Caco-2 (cell line): ENCODE data around the gene PEX6. TPM values are rescaled to one million over a fixed set of nuclear protein-coding genes. Genes with fewer than 3 reads are reported as not detected.
A peak's percentile ranks its signal among the peaks of the same experiment; 100 is the strongest.

Source experiments
- BruUV-seq: library from RNA; stranded (reverse); fragments of 400-500 nt; replicated peaks from 2 replicates; lab custom pipeline; 2021; lab: Mats Ljungman, UMichigan
- CTCF ChIA-PET: fragments of 300-600 bp; sonication (Branson Sonifier 250); formaldehyde crosslinking; loops from one replicate; lab custom pipeline; 2022; ENCODE audit warnings: antibody characterized with exemption; lab: Charles Lee
- POLR2A ChIA-PET: fragments of 300-600 bp; sonication (Branson Sonifier 250); formaldehyde crosslinking; loops from one replicate; lab custom pipeline; 2022; ENCODE audit warnings: antibody characterized with exemption; lab: Charles Lee
- DNase-seq, 2 experiments: peaks; one replicate each; pipeline versions ENCODE4 v3.0.0 to v3.0.0-alpha.2; 2020 to 2022
- H3K27me3 ChIP-seq: replicated peaks from 2 replicates; pipeline ENCODE4 v1.6.0; 2011; ENCODE audit warnings: low read length; ENCODE audit not compliant: control insufficient read depth, insufficient read depth
- H3K36me3 ChIP-seq: 2 replicates; pipeline ENCODE4 v1.5.1; 2011; ENCODE audit warnings: low read length; ENCODE audit not compliant: control insufficient read depth, insufficient read depth
- H3K4me1 ChIP-seq: fragments of 250-450 bp; sonication (Bioruptor Pico); 2 replicates; pipeline ENCODE4 v1.5.1; 2020; ENCODE audit warnings: mild to moderate bottlenecking
- H3K4me3 ChIP-seq: 2 replicates; pipeline ENCODE4 v1.5.1; 2011; ENCODE audit warnings: low read depth, mild to moderate bottlenecking, control low read depth, low read length
- H3K9me3 ChIP-seq: fragments of 250-450 bp; sonication (Bioruptor Pico); 2 replicates; pipeline ENCODE4 v1.5.1; 2020; ENCODE audit warnings: mild to moderate bottlenecking, moderate library complexity
- H3K27ac Mint-ChIP-seq: one replicate; pipeline ENCODE4 v1.8.0; 2022; ENCODE audit warnings: mixed read lengths; ENCODE audit not compliant: unreplicated experiment
- H3K27me3 Mint-ChIP-seq: one replicate; pipeline ENCODE4 v1.8.0; 2022; ENCODE audit warnings: mixed read lengths; ENCODE audit not compliant: insufficient read depth, unreplicated experiment
- H3K36me3 Mint-ChIP-seq: one replicate; pipeline ENCODE4 v1.8.0; 2022; ENCODE audit warnings: mild to moderate bottlenecking, mixed read lengths; ENCODE audit not compliant: insufficient read depth, unreplicated experiment
- H3K4me1 Mint-ChIP-seq: one replicate; pipeline ENCODE4 v1.8.0; 2022; ENCODE audit warnings: low read depth, mixed read lengths; ENCODE audit not compliant: unreplicated experiment
- H3K4me3 Mint-ChIP-seq: one replicate; pipeline ENCODE4 v1.8.0; 2022; ENCODE audit warnings: mild to moderate bottlenecking, moderate library complexity, mixed read lengths; ENCODE audit not compliant: unreplicated experiment
- H3K9me3 Mint-ChIP-seq: one replicate; pipeline ENCODE4 v1.8.0; 2022; ENCODE audit warnings: mixed read lengths; ENCODE audit not compliant: unreplicated experiment
- intact Hi-C: fragments of 100-400 bp; cut with micrococcal nuclease; formaldehyde crosslinking; loops from one replicate; pipeline ENCODE4 v1.10.0; 2022; ENCODE audit not compliant: unreplicated experiment
- total RNA-seq: library from RNA; stranded (reverse); gene quantifications from 2 replicates; pipeline ENCODE4 v1.2.3, GENCODE V29; 2022
- TF ChIP-seq, protein P1 (sequence below), 2 experiments: fragments of 200-600 bp in 1 of 2; IDR thresholded peaks; 1 replicate in 1 of 2; 2 replicates in 1 of 2; pipeline versions ENCODE4 v1.5.1 to v1.8.0; 2011 to 2022; ENCODE audit warnings: antibody characterized with exemption in 1 of 2, control low read depth in 1 of 2, inconsistent platforms in 1 of 2, low read depth in 1 of 2, low read length in 1 of 2, mild to moderate bottlenecking in 1 of 2, moderate library complexity in 1 of 2; ENCODE audit not compliant: insufficient read depth in 1 of 2, severe bottlenecking in 1 of 2, unreplicated experiment in 1 of 2

PEX6 gene
- total RNA-seq, 1 experiment from 2014 or later = 6.9 TPM

GRCh38 chr6:43020052-43020705, 41.2 kb upstream of the PEX6 start:
- H3K9me3 Mint-ChIP-seq = no peaks in the 10 kb centered on the region
- intact Hi-C loops = no loop called here
- peaks cover 42% of the 10 kb centered on the region for H3K36me3 Mint-ChIP-seq
- H3K27ac Mint-ChIP-seq = peak overlapping the region; percentile 51
- POLR2A ChIA-PET = interaction anchor here (0.6 to 1.0 kb wide), 4 partner anchors 12 to 160 kb away, joined by 3 to 5 read pairs (median 4); partner anchors contain the start of gene PPP2R5D
- BruUV-seq = no TSS peak
- H3K4me1 ChIP-seq = peaks cover 10% of the 10 kb centered on the region
- no peak for DNase-seq
- TF ChIP-seq, protein P1, sequence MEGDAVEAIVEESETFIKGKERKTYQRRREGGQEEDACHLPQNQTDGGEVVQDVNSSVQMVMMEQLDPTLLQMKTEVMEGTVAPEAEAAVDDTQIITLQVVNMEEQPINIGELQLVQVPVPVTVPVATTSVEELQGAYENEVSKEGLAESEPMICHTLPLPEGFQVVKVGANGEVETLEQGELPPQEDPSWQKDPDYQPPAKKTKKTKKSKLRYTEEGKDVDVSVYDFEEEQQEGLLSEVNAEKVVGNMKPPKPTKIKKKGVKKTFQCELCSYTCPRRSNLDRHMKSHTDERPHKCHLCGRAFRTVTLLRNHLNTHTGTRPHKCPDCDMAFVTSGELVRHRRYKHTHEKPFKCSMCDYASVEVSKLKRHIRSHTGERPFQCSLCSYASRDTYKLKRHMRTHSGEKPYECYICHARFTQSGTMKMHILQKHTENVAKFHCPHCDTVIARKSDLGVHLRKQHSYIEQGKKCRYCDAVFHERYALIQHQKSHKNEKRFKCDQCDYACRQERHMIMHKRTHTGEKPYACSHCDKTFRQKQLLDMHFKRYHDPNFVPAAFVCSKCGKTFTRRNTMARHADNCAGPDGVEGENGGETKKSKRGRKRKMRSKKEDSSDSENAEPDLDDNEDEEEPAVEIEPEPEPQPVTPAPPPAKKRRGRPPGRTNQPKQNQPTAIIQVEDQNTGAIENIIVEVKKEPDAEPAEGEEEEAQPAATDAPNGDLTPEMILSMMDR (IDR thresholded peaks at IDR 0.05; ENCODE audit: insufficient read depth in 1 of 2, low read depth in 1 of 2, low read length in 1 of 2, severe bottlenecking in 1 of 2, unreplicated experiment in 1 of 2) = no peak
- H3K27me3 Mint-ChIP-seq = no peaks in the 10 kb centered on the region
- no peaks in the 10 kb centered on the region for H3K27me3 ChIP-seq
- CTCF ChIA-PET = interaction anchor here (1.2 kb wide), 1 partner anchor 39 kb away, joined by 3 read pairs; the partner anchor contains the start of genes KLC4 and MRPL2
- no peaks in the 10 kb centered on the region for H3K9me3 ChIP-seq
- H3K4me1 Mint-ChIP-seq = no peaks in the 10 kb centered on the region
- peak overlapping the region; percentile 29 for H3K4me3 Mint-ChIP-seq
- H3K4me3 ChIP-seq = no peak overlapping the region
- peaks cover 2% of the 10 kb centered on the region; the same call in 1 of the 2 replicates for H3K36me3 ChIP-seq

DNA sequence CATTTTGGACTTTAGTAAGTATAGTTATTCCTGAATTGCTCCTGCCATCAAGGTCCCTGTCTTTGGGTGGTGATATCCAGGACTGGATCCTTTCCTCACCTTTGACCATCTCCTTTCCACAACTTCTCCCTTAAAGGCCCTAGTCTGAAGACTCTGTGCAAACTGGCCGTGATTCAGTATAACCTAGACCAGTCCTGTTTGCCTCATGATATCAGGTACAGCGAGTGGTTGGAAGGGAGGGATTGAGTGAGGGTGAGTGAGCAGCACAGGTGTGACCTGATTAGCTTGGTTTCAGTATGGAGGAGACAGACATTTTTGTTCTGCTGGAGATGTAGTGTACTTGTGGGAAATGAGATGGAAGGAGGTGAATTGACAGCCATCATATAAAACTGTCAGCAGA, 40.2 kb upstream of the PEX6 start:
- no peaks in the 10 kb centered on the region for H3K36me3 ChIP-seq
- intact Hi-C loops = no loop called here
- Mint-ChIP-seq H3K27ac (no peak overlapping the region), H3K36me3 (peaks cover 39% of the 10 kb centered on the region), H3K4me1 (peaks cover 8% of the 10 kb centered on the region), H3K9me3 (no peaks in the 10 kb centered on the region), H3K27me3 (no peaks in the 10 kb centered on the region), H3K4me3 (no peak overlapping the region)
- BruUV-seq = no TSS peak
- no peak for DNase-seq
- H3K4me1 ChIP-seq = peaks cover 10% of the 10 kb centered on the region
- no peak overlapping the region for H3K4me3 ChIP-seq
- POLR2A ChIA-PET = interaction anchor here (0.6 kb wide), 1 partner anchor 161 kb away, joined by 5 read pairs; no protein-coding TSS in a partner anchor
- TF ChIP-seq, protein P1 (IDR thresholded peaks at IDR 0.05; ENCODE audit: insufficient read depth in 1 of 2, low read depth in 1 of 2, low read length in 1 of 2, severe bottlenecking in 1 of 2, unreplicated experiment in 1 of 2) = no peak
- CTCF ChIA-PET = no interaction called here
- H3K9me3 ChIP-seq = no peaks in the 10 kb centered on the region
- no peaks in the 10 kb centered on the region for H3K27me3 ChIP-seq

DNA sequence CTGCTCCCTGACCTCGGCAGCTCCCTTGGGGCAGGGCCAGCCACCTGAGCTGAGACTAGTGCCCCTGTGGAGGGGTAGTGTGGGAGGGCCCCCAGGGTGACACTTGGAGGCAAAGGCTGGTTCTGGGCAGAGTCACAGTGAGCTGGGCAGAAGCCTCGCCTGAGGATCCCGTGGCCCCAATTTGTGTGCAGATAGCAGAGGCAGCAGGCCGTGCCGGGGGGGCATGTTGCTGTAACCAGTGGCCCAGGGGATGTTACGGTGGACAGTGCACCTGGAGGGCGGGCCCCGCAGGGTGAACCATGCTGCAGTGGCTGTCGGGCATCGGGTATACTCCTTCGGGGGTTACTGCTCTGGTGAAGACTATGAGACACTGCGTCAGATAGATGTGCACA, 38.0 kb upstream of the PEX6 start:
- intact Hi-C loops = no loop called here
- Histone ChIP-seq H3K27me3 (no peaks in the 10 kb centered on the region), H3K9me3 (no peaks in the 10 kb centered on the region), H3K36me3 (no peaks in the 10 kb centered on the region; the same call in 1 of the 2 replicates), H3K4me1 (peaks cover 12% of the 10 kb centered on the region), H3K4me3 (no peak overlapping the region)
- no TSS peak for BruUV-seq
- no peaks in the 10 kb centered on the region for H3K27me3 Mint-ChIP-seq
- TF ChIP-seq, protein P1 (IDR thresholded peaks at IDR 0.05; ENCODE audit: insufficient read depth in 1 of 2, low read depth in 1 of 2, low read length in 1 of 2, severe bottlenecking in 1 of 2, unreplicated experiment in 1 of 2) = no peak
- peaks cover 21% of the 10 kb centered on the region for H3K4me1 Mint-ChIP-seq
- no peak for DNase-seq
- no peak overlapping the region for H3K4me3 Mint-ChIP-seq
- POLR2A ChIA-PET = no interaction called here
- H3K27ac Mint-ChIP-seq = no peak overlapping the region
- peaks cover 41% of the 10 kb centered on the region for H3K36me3 Mint-ChIP-seq
- no peaks in the 10 kb centered on the region for H3K9me3 Mint-ChIP-seq
- CTCF ChIA-PET = interaction anchor here (0.5 kb wide), 1 partner anchor 28 kb away, joined by 3 read pairs; no protein-coding TSS in a partner anchor
